Measurements from ENCODE around the gene MKS1.
A peak's percentile ranks its signal among the peaks of the same experiment; 100 is the strongest.

Gene MKS1

DNA sequence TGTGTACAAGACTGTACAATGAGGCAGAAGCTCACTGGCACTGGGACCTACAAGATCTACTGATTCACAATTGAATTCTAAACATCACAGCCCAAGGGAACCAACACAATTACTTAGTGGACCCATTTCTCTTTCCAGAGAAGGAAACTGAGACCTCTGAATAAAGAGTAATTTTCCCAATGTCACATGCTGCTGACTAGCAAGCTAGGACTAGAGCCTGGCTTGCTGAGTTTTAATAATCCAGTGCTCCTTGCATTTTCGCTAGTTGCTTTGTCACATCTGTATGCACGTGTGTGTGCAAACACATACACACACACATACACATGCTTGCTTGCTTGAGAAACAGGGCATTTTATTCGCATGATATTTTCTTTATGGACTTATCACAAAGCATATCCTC, 15.5 kb upstream of the MKS1 start:
- Histone ChIP-seq H2AFZ (ENCODE audit: low read depth, low read length) (no peak overlapping the region), H3K27me3 (ENCODE audit: insufficient read depth, low read length) (peaks cover 36% of the 10 kb centered on the region), H3K4me3 (ENCODE audit: low read length) (no peak overlapping the region)

GRCh38 chr17:58233543-58233942, 14.5 kb upstream of the MKS1 start:
- H3K4me1 ChIP-seq (ENCODE audit: insufficient read depth, low read length): no peaks in the 10 kb centered on the region
- no peaks in the 10 kb centered on the region for H3K36me3 ChIP-seq (ENCODE audit: insufficient read depth, low read length)
- H2AFZ ChIP-seq (ENCODE audit: low read depth, low read length): no peak overlapping the region
- no peaks in the 10 kb centered on the region for H3K9me3 ChIP-seq (ENCODE audit: low read length)
- H3K27me3 ChIP-seq (ENCODE audit: insufficient read depth, low read length): peaks cover 26% of the 10 kb centered on the region
- H3K4me3 ChIP-seq (ENCODE audit: low read length): no peak overlapping the region

More for the DNA sequence above, 15.5 kb upstream of the MKS1 start:
- Histone ChIP-seq H3K9me3 (ENCODE audit: low read length) (no peaks in the 10 kb centered on the region), H3K36me3 (ENCODE audit: insufficient read depth, low read length) (no peaks in the 10 kb centered on the region), H3K4me1 (ENCODE audit: insufficient read depth, low read length) (no peaks in the 10 kb centered on the region)

DNA sequence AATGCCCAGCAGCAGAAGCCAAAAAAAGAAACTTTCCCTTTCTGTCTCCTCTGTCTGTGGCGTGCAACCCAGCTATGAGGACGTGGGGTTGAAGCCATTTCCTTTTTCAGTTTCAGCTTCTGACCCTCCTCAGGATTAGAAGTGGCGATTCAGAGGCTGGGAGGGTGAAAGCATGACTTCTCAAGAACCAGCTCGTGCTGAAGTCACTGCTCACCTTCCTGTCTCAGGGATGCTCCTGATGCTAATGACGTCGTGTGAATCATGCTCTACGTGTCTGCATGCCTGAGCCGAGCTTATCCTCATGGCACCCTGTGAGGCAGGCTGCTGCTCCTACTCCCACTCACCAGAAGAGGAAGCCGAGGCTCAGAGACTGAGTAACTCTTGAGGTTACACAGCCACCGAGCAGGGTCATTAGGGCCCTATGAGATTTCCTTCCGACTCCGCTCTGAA, 13.7 kb upstream of the MKS1 start:
- H3K36me3 ChIP-seq (ENCODE audit: insufficient read depth, low read length): no peaks in the 10 kb centered on the region
- peaks cover 25% of the 10 kb centered on the region for H3K27me3 ChIP-seq (ENCODE audit: insufficient read depth, low read length)
- no peak overlapping the region for H3K4me3 ChIP-seq (ENCODE audit: low read length)
- H2AFZ ChIP-seq (ENCODE audit: low read depth, low read length): no peak overlapping the region
- no peaks in the 10 kb centered on the region for H3K9me3 ChIP-seq (ENCODE audit: low read length)
- no peaks in the 10 kb centered on the region for H3K4me1 ChIP-seq (ENCODE audit: insufficient read depth, low read length)

DNA sequence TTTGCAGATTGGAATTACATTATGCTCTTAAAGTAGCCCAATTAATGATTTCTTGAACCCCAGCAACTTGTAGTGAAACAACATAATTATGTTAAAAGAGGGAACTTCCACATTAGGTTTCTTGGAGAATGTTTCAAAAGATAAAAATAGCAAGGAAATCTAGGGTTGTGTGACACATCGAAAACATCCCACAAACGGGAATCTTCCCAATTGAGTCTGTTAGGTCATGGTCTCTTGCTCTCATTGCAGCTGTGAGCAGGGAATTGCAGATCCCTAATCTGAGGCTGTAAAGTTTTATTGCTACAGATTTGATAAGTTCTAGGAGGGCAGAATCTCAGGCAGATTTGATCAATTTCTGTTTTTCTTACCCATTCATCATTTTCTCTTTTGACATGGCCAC, 12.6 kb upstream of the MKS1 start:
- no peak overlapping the region for H2AFZ ChIP-seq (ENCODE audit: low read depth, low read length)
- no peak overlapping the region for H3K4me3 ChIP-seq (ENCODE audit: low read length)
- no peaks in the 10 kb centered on the region for H3K4me1 ChIP-seq (ENCODE audit: insufficient read depth, low read length)
- H3K27me3 ChIP-seq (ENCODE audit: insufficient read depth, low read length): peaks cover 26% of the 10 kb centered on the region
- no peaks in the 10 kb centered on the region for H3K36me3 ChIP-seq (ENCODE audit: insufficient read depth, low read length)
- H3K9me3 ChIP-seq (ENCODE audit: low read length): no peaks in the 10 kb centered on the region

DNA sequence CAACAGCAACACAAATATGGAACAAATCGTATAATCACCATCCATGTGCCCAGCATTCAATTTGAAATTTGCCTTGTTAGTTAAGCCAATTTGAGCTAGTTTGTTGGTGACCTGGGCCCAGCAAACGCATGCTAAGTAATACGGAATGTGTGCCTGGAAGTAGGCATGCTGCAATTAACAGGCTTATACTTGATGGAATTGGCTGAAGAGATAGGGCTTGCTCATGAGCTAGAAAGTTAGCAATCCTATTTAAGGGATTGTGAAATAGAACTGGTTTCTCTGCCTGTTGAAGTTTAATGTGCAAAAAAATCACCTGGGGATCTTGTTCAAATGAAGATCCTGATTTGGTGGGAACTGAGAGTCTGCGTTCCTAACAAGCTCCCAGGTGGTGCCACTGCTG, 10.8 kb upstream of the MKS1 start:
- H3K36me3 ChIP-seq (ENCODE audit: insufficient read depth, low read length): no peaks in the 10 kb centered on the region
- no peaks in the 10 kb centered on the region for H3K9me3 ChIP-seq (ENCODE audit: low read length)
- H3K4me3 ChIP-seq (ENCODE audit: low read length): no peak overlapping the region
- no peaks in the 10 kb centered on the region for H3K4me1 ChIP-seq (ENCODE audit: insufficient read depth, low read length)
- no peak overlapping the region for H2AFZ ChIP-seq (ENCODE audit: low read depth, low read length)
- H3K27me3 ChIP-seq (ENCODE audit: insufficient read depth, low read length): peaks cover 21% of the 10 kb centered on the region

- no peaks in the 10 kb centered on the region for H3K4me1 ChIP-seq (ENCODE audit: insufficient read depth, low read length)
- H2AFZ ChIP-seq (ENCODE audit: low read depth, low read length): no peak overlapping the region
Observed at GRCh38 chr17:58229384-58229783, 10.3 kb upstream of the MKS1 start.

DNA sequence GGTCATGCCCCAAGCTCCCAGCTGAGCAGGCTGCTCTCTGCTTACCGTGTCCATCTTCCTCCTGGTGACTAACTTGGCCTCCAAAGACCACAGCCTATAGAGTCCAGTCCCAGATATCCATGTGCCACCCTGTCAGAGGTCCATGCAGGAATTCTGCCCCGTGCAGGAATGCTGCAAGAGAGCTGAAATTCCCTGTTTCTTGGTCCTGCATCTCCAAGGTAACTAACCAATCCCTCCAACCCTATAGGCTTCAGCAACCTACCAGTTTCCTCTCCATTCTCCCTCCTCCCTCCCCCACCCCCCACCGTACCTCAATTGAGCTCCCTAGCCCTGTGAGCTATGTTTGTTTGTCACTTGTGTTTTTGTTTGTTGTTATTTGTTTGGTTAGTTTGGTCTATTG, 9.6 kb upstream of the MKS1 start:
- Histone ChIP-seq H3K9me3 (ENCODE audit: low read length) (no peaks in the 10 kb centered on the region), H3K4me3 (ENCODE audit: low read length) (no peak overlapping the region), H2AFZ (ENCODE audit: low read depth, low read length) (no peak overlapping the region), H3K27me3 (ENCODE audit: insufficient read depth, low read length) (peaks cover 21% of the 10 kb centered on the region), H3K36me3 (ENCODE audit: insufficient read depth, low read length) (no peaks in the 10 kb centered on the region), H3K4me1 (ENCODE audit: insufficient read depth, low read length) (no peaks in the 10 kb centered on the region)

More at GRCh38 chr17:58229384-58229783, 10.3 kb upstream of the MKS1 start:
- H3K36me3 ChIP-seq (ENCODE audit: insufficient read depth, low read length): no peaks in the 10 kb centered on the region
- no peaks in the 10 kb centered on the region for H3K9me3 ChIP-seq (ENCODE audit: low read length)
- peaks cover 21% of the 10 kb centered on the region for H3K27me3 ChIP-seq (ENCODE audit: insufficient read depth, low read length)
- H3K4me3 ChIP-seq (ENCODE audit: low read length): no peak overlapping the region

- Histone ChIP-seq H3K9me3 (ENCODE audit: low read length) (no peaks in the 10 kb centered on the region), H3K4me3 (ENCODE audit: low read length) (no peak overlapping the region), H3K27me3 (ENCODE audit: insufficient read depth, low read length) (peaks cover 18% of the 10 kb centered on the region), H2AFZ (ENCODE audit: low read depth, low read length) (no peak overlapping the region), H3K36me3 (ENCODE audit: insufficient read depth, low read length) (no peaks in the 10 kb centered on the region), H3K4me1 (ENCODE audit: insufficient read depth, low read length) (no peaks in the 10 kb centered on the region)
Observed at GRCh38 chr17:58227733-58228132, 8.7 kb upstream of the MKS1 start.

DNA sequence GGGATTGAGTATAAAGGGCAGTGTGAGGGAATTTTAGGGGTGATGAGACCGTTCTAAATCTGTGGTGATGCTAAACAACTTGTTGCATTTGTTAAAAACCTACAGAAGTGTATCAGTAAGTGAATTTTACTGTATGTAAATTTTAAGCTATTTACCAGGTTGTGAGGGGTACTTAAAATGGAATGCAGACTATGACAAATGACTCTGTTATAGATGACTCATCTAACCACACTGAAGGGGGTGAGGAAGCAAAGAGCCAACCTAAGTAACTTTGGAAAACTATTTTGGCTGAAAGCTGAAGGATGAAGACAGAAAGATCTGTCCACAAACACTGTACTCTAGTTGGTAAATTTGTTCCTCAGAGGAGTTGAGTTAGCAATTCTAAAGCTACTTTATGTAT, 5.3 kb upstream of the MKS1 start:
- Histone ChIP-seq H3K4me3 (ENCODE audit: low read length) (no peak overlapping the region), H2AFZ (ENCODE audit: low read depth, low read length) (no peak overlapping the region), H3K4me1 (ENCODE audit: insufficient read depth, low read length) (peaks cover 5% of the 10 kb centered on the region), H3K27me3 (ENCODE audit: insufficient read depth, low read length) (peaks cover 8% of the 10 kb centered on the region), H3K9me3 (ENCODE audit: low read length) (no peaks in the 10 kb centered on the region), H3K36me3 (ENCODE audit: insufficient read depth, low read length) (no peaks in the 10 kb centered on the region)

GRCh38 chr17:58219789-58220183, 731 bp upstream of the MKS1 start:
- Histone ChIP-seq H3K4me1 (ENCODE audit: insufficient read depth, low read length) (peaks cover 5% of the 10 kb centered on the region), H3K36me3 (ENCODE audit: insufficient read depth, low read length) (peaks cover 16% of the 10 kb centered on the region), H3K4me3 (ENCODE audit: low read length) (peak overlapping the region; percentile 79), H3K9me3 (ENCODE audit: low read length) (no peaks in the 10 kb centered on the region), H3K27me3 (ENCODE audit: insufficient read depth, low read length) (no peaks in the 10 kb centered on the region), H2AFZ (ENCODE audit: low read depth, low read length) (peak overlapping the region; percentile 84)

DNA sequence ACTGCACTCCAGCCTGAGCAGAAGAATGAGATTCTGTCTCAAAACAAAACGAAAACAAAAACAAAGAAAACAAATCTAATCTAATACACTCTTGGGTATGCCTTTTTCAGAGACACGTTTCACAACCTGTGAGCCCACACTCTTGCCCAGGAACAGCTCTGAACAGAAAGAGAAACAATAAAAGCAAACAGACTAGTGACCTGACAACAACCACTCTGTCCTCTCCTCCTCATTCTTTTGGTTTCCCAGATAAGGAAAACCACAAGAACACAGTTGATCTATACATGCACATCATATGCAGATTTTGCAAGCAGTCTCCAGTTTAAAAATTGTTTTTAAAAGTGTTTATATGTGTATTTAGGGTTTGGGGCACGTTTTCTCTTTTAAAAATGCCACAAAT, 1.3 kb downstream of the MKS1 start:
- Histone ChIP-seq H3K9me3 (ENCODE audit: low read length) (no peaks in the 10 kb centered on the region), H3K4me3 (ENCODE audit: low read length) (no peak overlapping the region), H3K27me3 (ENCODE audit: insufficient read depth, low read length) (no peaks in the 10 kb centered on the region), H3K36me3 (ENCODE audit: insufficient read depth, low read length) (peaks cover 29% of the 10 kb centered on the region), H2AFZ (ENCODE audit: low read depth, low read length) (no peak overlapping the region), H3K4me1 (ENCODE audit: insufficient read depth, low read length) (peaks cover 5% of the 10 kb centered on the region)

DNA sequence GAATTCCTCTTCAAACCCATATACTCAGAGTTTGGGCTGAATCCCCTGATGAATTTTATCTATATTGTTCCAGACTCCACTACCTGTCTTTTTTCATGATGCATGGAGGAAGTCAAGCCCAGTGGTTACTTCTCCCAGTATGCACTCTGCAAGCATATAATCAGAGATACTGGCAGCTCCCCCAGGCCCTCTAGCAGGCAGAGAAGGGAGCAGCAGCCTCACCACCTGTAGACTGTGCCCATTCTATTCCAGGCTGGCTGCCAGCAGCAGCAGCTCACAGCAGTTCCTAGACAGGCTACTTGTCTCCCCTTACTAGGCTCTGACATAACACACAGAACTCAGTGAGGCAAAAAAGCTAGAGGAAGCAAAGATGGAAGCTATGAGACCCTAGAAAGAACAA, 3.4 kb downstream of the MKS1 start:
- Histone ChIP-seq H3K9me3 (ENCODE audit: low read length) (no peaks in the 10 kb centered on the region), H3K27me3 (ENCODE audit: insufficient read depth, low read length) (no peaks in the 10 kb centered on the region), H3K36me3 (ENCODE audit: insufficient read depth, low read length) (peaks cover 42% of the 10 kb centered on the region), H2AFZ (ENCODE audit: low read depth, low read length) (no peak overlapping the region), H3K4me1 (ENCODE audit: insufficient read depth, low read length) (peaks cover 5% of the 10 kb centered on the region), H3K4me3 (ENCODE audit: low read length) (no peak overlapping the region)

DNA sequence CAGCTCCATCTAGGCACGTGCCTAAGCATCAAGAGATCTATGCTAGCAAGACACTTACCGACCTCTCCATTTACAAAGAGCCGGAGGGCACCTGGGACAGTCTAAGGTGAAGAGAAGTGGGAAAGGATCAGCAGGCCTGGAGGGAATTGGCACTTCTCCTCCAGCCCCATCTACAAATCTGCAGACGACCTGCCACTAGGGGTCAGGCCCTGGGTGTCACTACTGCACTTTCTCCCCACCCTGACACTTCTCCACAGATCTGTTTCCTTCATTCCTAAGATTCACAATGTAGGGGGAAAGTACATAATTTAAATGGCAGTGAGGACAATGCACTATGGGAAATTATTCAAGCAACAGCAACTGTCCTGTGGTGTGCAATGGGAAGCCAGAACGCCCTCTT, 8.1 kb downstream of the MKS1 start:
- Histone ChIP-seq H2AFZ (ENCODE audit: low read depth, low read length) (no peak overlapping the region), H3K4me1 (ENCODE audit: insufficient read depth, low read length) (no peaks in the 10 kb centered on the region), H3K27me3 (ENCODE audit: insufficient read depth, low read length) (no peaks in the 10 kb centered on the region), H3K36me3 (ENCODE audit: insufficient read depth, low read length) (peaks cover 66% of the 10 kb centered on the region), H3K9me3 (ENCODE audit: low read length) (no peaks in the 10 kb centered on the region), H3K4me3 (ENCODE audit: low read length) (no peak overlapping the region)

GRCh38 chr17:58208344-58208743, 10.7 kb downstream of the MKS1 start:
- Histone ChIP-seq H3K9me3 (ENCODE audit: low read length) (no peaks in the 10 kb centered on the region), H3K27me3 (ENCODE audit: insufficient read depth, low read length) (no peaks in the 10 kb centered on the region), H3K4me3 (ENCODE audit: low read length) (no peak overlapping the region), H3K4me1 (ENCODE audit: insufficient read depth, low read length) (no peaks in the 10 kb centered on the region), H2AFZ (ENCODE audit: low read depth, low read length) (no peak overlapping the region), H3K36me3 (ENCODE audit: insufficient read depth, low read length) (peaks cover 53% of the 10 kb centered on the region)
